WTC11 (cell line): ENCODE results near the gene MAML2. TPM values are rescaled to one million over a fixed set of nuclear protein-coding genes. Genes with fewer than 3 reads are reported as not detected.

Experiments used
- ATAC-seq: fragments of 200-7000 bp; cut with Tn5 transposase; 2 replicates; pipeline ENCODE4 v1.10.0; 2021; ENCODE audit warnings: mild to moderate bottlenecking, moderate library complexity
- CTCF ChIA-PET: fragments of 300-600 bp; sonication (Branson Sonifier 250); formaldehyde crosslinking; loops from one replicate; lab custom pipeline; 2021; ENCODE audit warnings: antibody characterized with exemption; lab: Charles Lee
- POLR2A ChIA-PET: fragments of 350-600 bp; sonication (Branson Sonifier 250); formaldehyde crosslinking; loops from one replicate; lab custom pipeline; 2021; ENCODE audit warnings: antibody characterized with exemption; lab: Charles Lee
- DNase-seq: peaks from one replicate; pipeline ENCODE4 v3.0.0; 2021; ENCODE audit warnings: low spot score
- H3K27ac Mint-ChIP-seq: 2 replicates; pipeline ENCODE4 v1.8.0; 2021; ENCODE audit warnings: mixed read lengths
- H3K27me3 Mint-ChIP-seq: 2 replicates; pipeline ENCODE4 v1.8.0; 2021; ENCODE audit warnings: low read depth, mild to moderate bottlenecking, moderate library complexity, mixed read lengths
- H3K36me3 Mint-ChIP-seq: 2 replicates; pipeline ENCODE4 v1.8.0; 2021; ENCODE audit warnings: mixed read lengths
- H3K4me1 Mint-ChIP-seq: 2 replicates; pipeline ENCODE4 v1.8.0; 2022; ENCODE audit warnings: mixed read lengths
- H3K4me3 Mint-ChIP-seq: 2 replicates; pipeline ENCODE4 v1.8.0; 2021; ENCODE audit warnings: mild to moderate bottlenecking, moderate library complexity, mixed read lengths
- H3K9me3 Mint-ChIP-seq: 2 replicates; pipeline ENCODE4 v1.8.0; 2021; ENCODE audit warnings: mixed read lengths
- CBFB ChIP-seq: sonication (generic); formaldehyde crosslinking; IDR thresholded peaks from 2 replicates; pipeline ENCODE4 v1.8.1; 2022; ENCODE audit warnings: mild to moderate bottlenecking, low read depth, missing genetic modification reagents
- E2F1 ChIP-seq: sonication (generic); formaldehyde crosslinking; IDR thresholded peaks from 2 replicates; pipeline ENCODE4 v1.8.0; 2022; ENCODE audit warnings: mild to moderate bottlenecking, missing genetic modification reagents
- E2F4 ChIP-seq: sonication (generic); formaldehyde crosslinking; IDR thresholded peaks from 2 replicates; pipeline ENCODE4 v1.8.1; 2022; ENCODE audit warnings: low read depth, mild to moderate bottlenecking, moderate library complexity, missing genetic modification reagents, borderline replicate concordance
- ERG ChIP-seq: fragments of 250-450 bp; sonication (Bioruptor Pico); IDR thresholded peaks from 2 replicates; pipeline ENCODE4 v1.8.0; 2021; ENCODE audit warnings: mild to moderate bottlenecking
- FOXJ3 ChIP-seq: sonication (generic); formaldehyde crosslinking; IDR thresholded peaks from 2 replicates; pipeline ENCODE4 v1.9.0; 2021; ENCODE audit warnings: missing genetic modification reagents, mild to moderate bottlenecking, borderline replicate concordance
- HMGXB4 ChIP-seq: sonication (generic); formaldehyde crosslinking; IDR thresholded peaks from 2 replicates; pipeline ENCODE4 v1.8.1; 2023; ENCODE audit warnings: mild to moderate bottlenecking, moderate library complexity, missing genetic modification reagents
- MLX ChIP-seq: sonication (generic); formaldehyde crosslinking; IDR thresholded peaks from 2 replicates; pipeline ENCODE4 v1.8.1; 2023; ENCODE audit warnings: mild to moderate bottlenecking, missing genetic modification reagents, moderate library complexity
- SMAD3 ChIP-seq: sonication (generic); formaldehyde crosslinking; IDR thresholded peaks from 2 replicates; pipeline ENCODE4 v1.8.0; 2022; ENCODE audit warnings: missing genetic modification reagents, mild to moderate bottlenecking, borderline replicate concordance
- TEAD1 ChIP-seq: sonication (generic); formaldehyde crosslinking; IDR thresholded peaks from 2 replicates; pipeline ENCODE4 v1.8.0; 2022; ENCODE audit warnings: mild to moderate bottlenecking, missing genetic modification reagents
- ZMAT4 ChIP-seq: fragments of 250-450 bp; sonication (Bioruptor Pico); IDR thresholded peaks from 2 replicates; pipeline ENCODE4 v1.9.0; 2021; ENCODE audit warnings: mild to moderate bottlenecking
- ZNF219 ChIP-seq: sonication (generic); formaldehyde crosslinking; IDR thresholded peaks from 2 replicates; pipeline ENCODE4 v1.8.0; 2023; ENCODE audit warnings: missing genetic modification reagents, mild to moderate bottlenecking, borderline replicate concordance
- ZNF512 ChIP-seq: sonication (generic); formaldehyde crosslinking; IDR thresholded peaks from 2 replicates; pipeline ENCODE4 v1.8.1; 2022; ENCODE audit warnings: missing genetic modification reagents, borderline replicate concordance
- ZNF532 ChIP-seq: fragments of 250-450 bp; sonication (Bioruptor Pico); IDR thresholded peaks from 2 replicates; pipeline ENCODE4 v1.9.0; 2021; ENCODE audit warnings: mild to moderate bottlenecking, borderline replicate concordance
- total RNA-seq: library from RNA; stranded (reverse); gene quantifications from 3 replicates; pipeline ENCODE4 v1.2.3, GENCODE V29; 2021

Gene MAML2
- total RNA-seq, 1 experiment from 2014 or later = 8.1 TPM

GRCh38 chr11:95993438-95994298 is 349.3 kb downstream of the MAML2 start:
- Mint-ChIP-seq H3K27me3 (no peaks in the 10 kb centered on the region), H3K4me3 (no peak overlapping the region), H3K36me3 (no peaks in the 10 kb centered on the region), H3K9me3 (no peaks in the 10 kb centered on the region), H3K4me1 (peaks cover 44% of the 10 kb centered on the region), H3K27ac (peak overlapping the region; percentile 39; the same call in 1 of the 2 replicates)
- ChIA-PET CTCF (interaction anchor here (0.7 to 1.6 kb wide), 2 partner anchors 349 to 396 kb away, joined by 4 to 6 read pairs; partner anchors contain the start of genes CCDC82, JRKL and MAML2), POLR2A (interaction anchor here (0.6 kb wide), 1 partner anchor 13 kb away, joined by 3 read pairs; no protein-coding TSS in a partner anchor)
- ATAC-seq (no peak; the same call in 1 of the 2 replicates), DNase-seq (no peak)
- TF ChIP-seq TEAD1 = no peak
- TF ChIP-seq ERG (CRISPR knock-in tag) = no peak
- no peak for TF ChIP-seq CBFB (CRISPR knock-in tag)
- TF ChIP-seq E2F1 (CRISPR knock-in tag) = no peak
- no peak for TF ChIP-seq ZNF512 (CRISPR knock-in tag)
- TF ChIP-seq FOXJ3 = no peak
- no peak for TF ChIP-seq ZMAT4 (CRISPR knock-in tag)
- TF ChIP-seq MLX (CRISPR knock-in tag) = no peak
- no peak for TF ChIP-seq ZNF219 (CRISPR knock-in tag)
- TF ChIP-seq SMAD3 (CRISPR knock-in tag) = no peak
- no peak for TF ChIP-seq E2F4 (CRISPR knock-in tag)
- no peak for TF ChIP-seq ZNF532 (CRISPR knock-in tag)
- no peak for TF ChIP-seq HMGXB4 (CRISPR knock-in tag)
